ENCODE data around the gene MET. TPM values are rescaled to one million over a fixed set of nuclear protein-coding genes. Genes with fewer than 3 reads are reported as not detected.

Gene MET
- total and polyA plus RNA-seq, 9 donors = 8.4 to 19.6 (median 13.8) TPM

- peak overlapping the region; percentile 72 for H3K27ac ChIP-seq (ENCODE audit: low read length)
These were observed 130.2 kb downstream of the MET start for GRCh38 chr7:116802144-116802745.

GRCh38 chr7:116802746-116803152, 130.8 kb downstream of the MET start:
- DNase-seq = peak; percentile 83
- H3K9me3 ChIP-seq (replicated peaks; ENCODE audit: control insufficient read depth, low read depth, low read length) = no peaks in the 10 kb centered on the region
- WGBS (ENCODE audit: insufficient coverage) = no CpG with 5 or more reads among the region's 5 CpGs
- no peak overlapping the region for H3K4me3 ChIP-seq (ENCODE audit: low read length)
- H3K4me1 ChIP-seq (ENCODE audit: control insufficient read depth, insufficient read depth, low read length) = peaks cover 23% of the 10 kb centered on the region
- H3K36me3 ChIP-seq (ENCODE audit: control insufficient read depth, insufficient read depth, low read length) = no peaks in the 10 kb centered on the region
- no peaks in the 10 kb centered on the region for H3K27me3 ChIP-seq (ENCODE audit: control insufficient read depth, insufficient read depth, low read length)
- H3K27ac ChIP-seq (ENCODE audit: low read length) = peak overlapping the region; percentile 72

More at GRCh38 chr7:116802144-116802745, 130.2 kb downstream of the MET start:
- DNase-seq = peak; percentile 78
- Histone ChIP-seq H3K27me3 (ENCODE audit: control insufficient read depth, insufficient read depth, low read length) (no peaks in the 10 kb centered on the region), H3K4me3 (ENCODE audit: low read length) (no peak overlapping the region), H3K9me3 (replicated peaks; ENCODE audit: control insufficient read depth, low read depth, low read length) (no peaks in the 10 kb centered on the region), H3K36me3 (ENCODE audit: control insufficient read depth, insufficient read depth, low read length) (no peaks in the 10 kb centered on the region), H3K4me1 (ENCODE audit: control insufficient read depth, insufficient read depth, low read length) (peaks cover 23% of the 10 kb centered on the region)
- WGBS (ENCODE audit: insufficient coverage) = 17% methylated on average over 2 of the region's 7 CpGs

GRCh38 chr7:116804471-116804870, 132.5 kb downstream of the MET start:
- 60% methylated on average over 1 of the region's 3 CpGs for WGBS (ENCODE audit: insufficient coverage)
- Histone ChIP-seq H3K36me3 (ENCODE audit: control insufficient read depth, insufficient read depth, low read length) (no peaks in the 10 kb centered on the region), H3K4me1 (ENCODE audit: control insufficient read depth, insufficient read depth, low read length) (peaks cover 23% of the 10 kb centered on the region), H3K9me3 (replicated peaks; ENCODE audit: control insufficient read depth, low read depth, low read length) (no peaks in the 10 kb centered on the region), H3K27ac (ENCODE audit: low read length) (peak overlapping the region; percentile 67), H3K27me3 (ENCODE audit: control insufficient read depth, insufficient read depth, low read length) (no peaks in the 10 kb centered on the region), H3K4me3 (ENCODE audit: low read length) (no peak overlapping the region)
- no peak for DNase-seq

GRCh38 chr7:116805100-116805544, 133.1 kb downstream of the MET start:
- Histone ChIP-seq H3K4me3 (ENCODE audit: low read length) (no peak overlapping the region), H3K36me3 (ENCODE audit: control insufficient read depth, insufficient read depth, low read length) (no peaks in the 10 kb centered on the region), H3K27me3 (ENCODE audit: control insufficient read depth, insufficient read depth, low read length) (no peaks in the 10 kb centered on the region), H3K9me3 (replicated peaks; ENCODE audit: control insufficient read depth, low read depth, low read length) (no peaks in the 10 kb centered on the region), H3K27ac (ENCODE audit: low read length) (peak overlapping the region; percentile 67), H3K4me1 (ENCODE audit: control insufficient read depth, insufficient read depth, low read length) (peaks cover 23% of the 10 kb centered on the region)
- peak; percentile 95 for DNase-seq
- 13% methylated on average over 5 of the region's 7 CpGs for WGBS (ENCODE audit: insufficient coverage)

GRCh38 chr7:116806046-116806944, 134.3 kb downstream of the MET start:
- H3K4me3 ChIP-seq (ENCODE audit: low read length) = no peak overlapping the region
- 80% methylated on average over 1 of the region's 7 CpGs for WGBS (ENCODE audit: insufficient coverage)
- H3K4me1 ChIP-seq (ENCODE audit: control insufficient read depth, insufficient read depth, low read length) = peaks cover 23% of the 10 kb centered on the region
- no peaks in the 10 kb centered on the region for H3K9me3 ChIP-seq (replicated peaks; ENCODE audit: control insufficient read depth, low read depth, low read length)
- no peak for DNase-seq
- no peaks in the 10 kb centered on the region for H3K27me3 ChIP-seq (ENCODE audit: control insufficient read depth, insufficient read depth, low read length)
- H3K36me3 ChIP-seq (ENCODE audit: control insufficient read depth, insufficient read depth, low read length) = no peaks in the 10 kb centered on the region
- peak overlapping the region; percentile 40 for H3K27ac ChIP-seq (ENCODE audit: low read length)

- no CpG with 5 or more reads among the region's 3 CpGs for WGBS (ENCODE audit: insufficient coverage)
- Histone ChIP-seq H3K9me3 (replicated peaks; ENCODE audit: control insufficient read depth, low read depth, low read length) (no peaks in the 10 kb centered on the region), H3K27me3 (ENCODE audit: control insufficient read depth, insufficient read depth, low read length) (no peaks in the 10 kb centered on the region), H3K4me3 (ENCODE audit: low read length) (no peak overlapping the region), H3K4me1 (ENCODE audit: control insufficient read depth, insufficient read depth, low read length) (peaks cover 21% of the 10 kb centered on the region), H3K27ac (ENCODE audit: low read length) (no peak overlapping the region), H3K36me3 (ENCODE audit: control insufficient read depth, insufficient read depth, low read length) (no peaks in the 10 kb centered on the region)
- no peak for DNase-seq
These were observed 135.1 kb downstream of the MET start for GRCh38 chr7:116807011-116807560.

GRCh38 chr7:116809636-116810266, 137.8 kb downstream of the MET start:
- no CpG with 5 or more reads among the region's 1 CpG for WGBS (ENCODE audit: insufficient coverage)
- Histone ChIP-seq H3K4me3 (ENCODE audit: low read length) (no peak overlapping the region), H3K27me3 (ENCODE audit: control insufficient read depth, insufficient read depth, low read length) (no peaks in the 10 kb centered on the region), H3K4me1 (ENCODE audit: control insufficient read depth, insufficient read depth, low read length) (peaks cover 8% of the 10 kb centered on the region), H3K36me3 (ENCODE audit: control insufficient read depth, insufficient read depth, low read length) (no peaks in the 10 kb centered on the region), H3K9me3 (replicated peaks; ENCODE audit: control insufficient read depth, low read depth, low read length) (no peaks in the 10 kb centered on the region), H3K27ac (ENCODE audit: low read length) (no peak overlapping the region)
- peak; percentile 82 for DNase-seq

- Histone ChIP-seq H3K27ac (ENCODE audit: low read length) (no peak overlapping the region), H3K36me3 (ENCODE audit: control insufficient read depth, insufficient read depth, low read length) (no peaks in the 10 kb centered on the region), H3K4me1 (ENCODE audit: control insufficient read depth, insufficient read depth, low read length) (peaks cover 5% of the 10 kb centered on the region), H3K9me3 (replicated peaks; ENCODE audit: control insufficient read depth, low read depth, low read length) (no peaks in the 10 kb centered on the region), H3K4me3 (ENCODE audit: low read length) (no peak overlapping the region), H3K27me3 (ENCODE audit: control insufficient read depth, insufficient read depth, low read length) (no peaks in the 10 kb centered on the region)
- DNase-seq = no peak
- no CpG with 5 or more reads among the region's 6 CpGs for WGBS (ENCODE audit: insufficient coverage)
These were observed 138.5 kb downstream of the MET start for GRCh38 chr7:116810267-116811116.

- Histone ChIP-seq H3K9me3 (replicated peaks; ENCODE audit: control insufficient read depth, low read depth, low read length) (no peaks in the 10 kb centered on the region), H3K27ac (ENCODE audit: low read length) (no peak overlapping the region), H3K4me1 (ENCODE audit: control insufficient read depth, insufficient read depth, low read length) (no peaks in the 10 kb centered on the region), H3K27me3 (ENCODE audit: control insufficient read depth, insufficient read depth, low read length) (no peaks in the 10 kb centered on the region), H3K4me3 (ENCODE audit: low read length) (no peak overlapping the region), H3K36me3 (ENCODE audit: control insufficient read depth, insufficient read depth, low read length) (no peaks in the 10 kb centered on the region)
- 100% methylated on average over 2 of the region's 3 CpGs for WGBS (ENCODE audit: insufficient coverage)
- no peak for DNase-seq
These were observed 139.8 kb downstream of the MET start for GRCh38 chr7:116811768-116812167.
